NCI-H1694 (cell line): ENCODE results near the gene FYCO1.

ENCODE experiments used
- DNase-seq: peaks from one replicate; lab custom pipeline; 2025; lab: John Stamatoyannopoulos, UW

FYCO1 gene

DNA sequence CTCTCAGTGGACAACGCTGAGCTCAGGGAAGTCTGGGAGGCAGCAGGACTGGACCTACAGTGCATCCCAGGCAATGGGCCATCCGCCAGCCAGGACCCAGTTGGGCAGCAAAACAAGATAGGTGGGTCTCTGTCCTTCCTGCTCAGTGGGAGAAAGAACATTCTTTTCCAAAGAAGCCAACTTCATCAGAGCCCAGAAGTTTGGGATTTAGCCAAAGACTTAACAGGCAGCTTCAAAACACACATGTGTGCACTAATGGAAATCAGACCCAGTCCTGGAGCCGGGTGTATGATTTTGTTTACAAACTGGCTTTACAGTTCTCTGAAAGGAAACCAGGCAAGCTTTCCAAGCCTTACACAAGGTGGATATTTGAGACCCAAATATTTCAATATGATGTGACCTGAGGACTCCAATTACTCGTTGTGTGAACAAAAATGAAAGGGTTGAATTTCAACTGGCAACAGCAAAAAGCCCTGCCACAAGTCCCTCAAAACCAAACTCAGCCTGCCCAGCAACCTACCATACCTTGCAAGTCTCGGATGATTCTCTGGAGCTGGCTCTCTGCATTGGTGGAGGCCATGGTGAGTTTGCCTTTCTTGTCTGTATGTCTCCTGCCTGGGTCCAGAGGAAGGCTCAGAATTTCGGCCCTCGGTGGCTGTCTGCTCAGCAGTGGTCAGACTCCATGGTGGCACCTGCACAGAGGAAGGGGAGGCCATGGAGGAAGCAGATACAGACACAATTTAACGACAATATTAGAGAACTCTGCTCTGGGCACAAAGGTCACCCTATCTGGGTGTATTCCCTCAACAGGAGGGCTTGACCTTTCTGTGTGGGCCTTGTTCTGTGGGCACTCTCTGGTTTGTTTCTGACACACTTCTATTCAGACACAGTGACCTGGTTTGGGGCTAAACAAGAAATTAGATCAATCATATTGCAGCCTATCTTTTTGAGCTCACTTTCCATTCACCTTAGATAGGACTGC is 11.0 kb downstream of the FYCO1 start:
- no peak for DNase-seq

DNA sequence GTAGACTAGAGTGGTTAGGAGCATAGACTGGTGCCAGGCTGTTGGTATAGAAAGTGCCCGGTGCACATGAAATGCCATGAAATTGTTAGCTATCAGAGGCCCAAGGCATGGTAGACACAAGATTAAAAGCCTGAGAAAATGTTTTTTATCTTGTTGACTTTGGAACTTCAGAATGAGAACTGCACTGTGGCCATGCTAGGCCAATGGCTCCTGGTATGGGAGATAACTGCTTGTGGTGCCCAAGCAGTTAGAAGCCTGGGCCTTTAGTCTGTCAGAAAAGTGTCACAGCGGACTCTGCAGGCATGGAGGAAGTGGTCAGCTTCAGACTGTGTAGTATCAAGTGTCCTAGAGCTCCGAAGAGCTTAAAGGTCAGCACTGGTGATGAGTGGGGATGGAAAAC is 11.9 kb downstream of the FYCO1 start:
- no peak for DNase-seq

GRCh38 chr3:45981346-45982074 is 14.1 kb downstream of the FYCO1 start:
- no peak for DNase-seq

- no peak for DNase-seq
Measured at GRCh38 chr3:45980819-45981218, 14.8 kb downstream of the FYCO1 start.

DNA sequence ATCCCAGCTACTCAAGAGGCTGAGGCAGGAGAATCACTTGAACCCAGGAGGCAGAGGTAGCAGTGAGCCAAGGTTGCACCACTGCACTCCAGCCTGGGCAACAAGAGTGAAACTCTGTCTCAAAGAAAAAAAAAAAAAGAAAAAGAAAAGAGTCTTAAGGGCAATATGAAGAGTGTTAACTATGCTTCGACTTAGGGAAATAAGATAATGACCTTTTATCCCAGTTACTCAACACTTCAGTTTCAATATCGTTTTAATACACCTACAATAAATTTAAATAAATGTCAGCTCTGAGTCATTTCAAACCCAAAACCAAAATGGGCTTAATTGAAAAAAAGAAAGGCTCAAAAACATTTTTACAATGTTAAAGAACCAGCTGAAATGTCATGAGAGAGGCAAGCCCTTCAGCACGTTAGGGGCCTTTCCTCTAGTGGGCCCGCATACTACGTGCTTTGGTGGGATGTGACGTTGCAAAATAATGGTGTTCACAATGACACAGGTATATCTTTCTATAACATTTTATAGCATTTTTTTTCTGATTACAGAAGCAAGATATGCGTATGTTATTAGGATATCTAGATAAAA is 15.3 kb downstream of the FYCO1 start:
- no peak for DNase-seq

GRCh38 chr3:45979378-45979777 is 16.2 kb downstream of the FYCO1 start:
- no peak for DNase-seq

DNA sequence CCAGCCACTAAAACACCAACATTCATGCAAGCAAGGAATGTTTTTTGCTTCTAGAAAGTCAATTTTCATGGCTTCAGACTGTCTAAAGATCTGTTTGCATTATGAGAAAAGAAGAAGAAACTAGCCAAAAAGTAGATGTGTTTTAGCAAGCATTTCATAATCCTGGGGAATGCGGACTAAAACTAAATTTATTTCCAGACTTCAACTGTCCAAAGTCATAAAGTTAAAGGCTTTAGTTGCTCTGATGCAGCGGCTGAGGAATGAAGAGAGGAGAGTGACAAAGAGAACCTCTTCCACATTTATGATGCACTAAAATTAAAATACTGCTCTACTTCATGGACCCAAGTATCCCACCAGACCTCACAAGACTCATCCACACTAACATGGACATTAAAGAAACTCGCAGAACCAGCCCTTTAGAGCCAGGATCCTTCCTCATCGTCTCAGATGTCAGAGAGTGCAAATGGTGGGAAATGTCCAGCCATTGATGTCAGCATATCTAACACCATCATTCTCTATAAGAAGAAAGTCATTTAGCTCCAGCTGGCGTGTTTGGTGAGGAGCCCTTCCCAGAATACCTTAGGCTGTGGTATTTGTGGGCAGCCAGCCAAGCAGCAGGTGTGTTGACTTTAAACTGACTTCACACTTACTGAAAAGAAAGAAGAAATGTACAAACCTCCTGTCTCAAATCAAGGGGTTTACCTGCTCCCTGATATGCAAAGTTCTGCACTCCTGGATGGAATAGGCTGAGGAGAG is 17.4 kb downstream of the FYCO1 start:
- DNase-seq: no peak

DNA sequence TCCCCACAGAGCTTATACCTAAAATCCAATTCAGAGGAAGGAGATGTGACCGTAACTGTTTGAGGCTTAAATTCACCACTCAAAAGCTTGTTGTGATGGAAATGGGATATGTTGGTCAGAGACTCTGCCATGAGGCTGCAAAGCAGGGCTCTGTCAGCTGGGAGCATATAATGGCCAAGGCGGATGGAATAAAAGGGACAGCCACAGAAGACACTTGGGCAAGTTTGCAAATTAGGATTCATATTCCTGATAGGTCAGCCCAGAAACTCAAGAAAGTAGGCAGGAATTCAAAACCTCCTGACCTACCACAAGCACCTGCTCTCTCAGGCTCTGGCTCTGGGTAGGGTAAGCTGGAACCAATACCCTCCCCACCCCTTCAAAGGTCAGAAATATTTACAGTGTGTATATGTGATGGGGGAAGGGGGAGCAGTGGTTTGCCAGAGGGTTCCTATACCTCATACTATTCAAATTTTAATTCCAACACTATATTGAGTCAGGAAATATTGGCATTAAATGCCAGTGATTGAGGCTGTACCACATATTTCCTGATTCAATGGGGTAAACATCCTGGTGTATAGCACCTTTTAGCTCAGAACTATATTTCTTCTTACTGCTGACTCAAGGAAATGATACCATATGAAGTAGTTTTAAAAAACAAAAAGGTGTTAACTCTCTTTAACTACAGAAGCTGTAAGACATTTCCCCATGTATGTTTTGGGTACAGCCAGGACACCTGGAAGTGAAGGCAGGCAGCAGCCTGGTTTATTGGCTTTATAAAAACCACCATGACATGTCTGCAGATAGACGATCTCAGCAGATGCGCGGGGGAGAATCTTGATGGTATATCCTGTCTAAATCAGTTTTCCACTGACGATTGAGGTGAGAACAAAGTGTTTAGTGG is 19.2 kb downstream of the FYCO1 start:
- no peak for DNase-seq

DNA sequence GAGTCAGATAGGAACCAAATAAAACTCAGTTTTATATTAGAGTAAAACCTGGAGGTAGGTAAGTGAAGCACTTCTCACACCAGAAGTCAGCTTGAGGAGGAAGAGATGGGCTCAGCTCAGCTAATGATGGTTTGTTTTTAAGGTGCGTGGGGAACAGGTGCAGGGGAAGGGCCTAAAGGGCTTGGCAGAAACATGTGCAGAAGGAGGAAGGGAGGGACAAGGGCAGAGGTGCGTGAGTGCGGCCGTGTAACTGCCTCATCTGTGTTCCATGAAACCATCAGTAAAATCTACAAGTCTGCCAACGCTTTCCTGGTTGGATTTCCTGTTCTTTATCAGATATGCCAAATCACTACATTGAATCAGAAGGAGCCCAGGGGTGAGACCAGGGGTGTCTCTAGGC is 19.9 kb downstream of the FYCO1 start:
- DNase-seq: no peak

DNA sequence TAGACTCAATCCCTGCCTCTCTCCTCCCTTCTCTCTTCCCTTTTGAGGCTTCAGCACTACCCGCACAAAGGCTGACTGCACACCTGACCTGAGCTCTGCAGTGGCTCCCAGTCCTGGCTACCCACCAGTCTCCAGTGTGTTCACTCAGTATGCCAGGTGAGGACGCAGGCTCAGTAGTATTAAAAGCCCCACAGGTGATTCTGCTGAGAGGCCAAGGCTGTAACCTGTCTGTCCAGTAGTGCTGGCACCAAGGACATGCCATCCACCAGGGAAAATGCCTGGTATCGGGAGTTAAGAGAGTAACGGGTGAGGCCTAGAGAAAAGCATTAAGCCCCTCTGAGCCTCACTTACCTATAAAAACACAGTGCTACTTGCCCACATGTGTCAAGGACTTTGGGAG is 20.9 kb downstream of the FYCO1 start:
- no peak for DNase-seq

- DNase-seq: no peak
Measured at GRCh38 chr3:45972534-45973402, 22.9 kb downstream of the FYCO1 start.

DNA sequence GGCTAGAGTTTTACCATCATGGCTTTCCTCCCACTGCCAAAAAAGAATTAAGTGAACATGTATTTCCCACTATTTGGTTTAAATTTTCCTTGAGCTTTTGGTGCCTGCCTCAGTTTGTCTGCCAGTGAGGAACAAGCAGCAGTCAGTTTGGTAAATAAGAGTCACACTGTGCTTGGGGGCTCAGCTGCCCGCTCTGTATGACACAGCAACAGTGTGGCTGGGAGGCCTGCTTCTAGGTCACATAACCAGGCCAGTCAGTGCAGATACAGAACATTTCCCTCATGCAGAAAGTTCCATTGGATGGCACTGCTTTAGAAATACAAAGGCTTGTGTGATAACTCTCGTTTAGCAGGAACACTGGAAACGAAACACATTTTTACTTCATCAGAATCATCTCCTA is 25.7 kb downstream of the FYCO1 start:
- no peak for DNase-seq

GRCh38 chr3:45969116-45969515 is 26.5 kb downstream of the FYCO1 start:
- no peak for DNase-seq

GRCh38 chr3:45968706-45969105 is 26.9 kb downstream of the FYCO1 start:
- DNase-seq: no peak

- no peak for DNase-seq
Measured at GRCh38 chr3:45968149-45968548, 27.5 kb downstream of the FYCO1 start.

DNA sequence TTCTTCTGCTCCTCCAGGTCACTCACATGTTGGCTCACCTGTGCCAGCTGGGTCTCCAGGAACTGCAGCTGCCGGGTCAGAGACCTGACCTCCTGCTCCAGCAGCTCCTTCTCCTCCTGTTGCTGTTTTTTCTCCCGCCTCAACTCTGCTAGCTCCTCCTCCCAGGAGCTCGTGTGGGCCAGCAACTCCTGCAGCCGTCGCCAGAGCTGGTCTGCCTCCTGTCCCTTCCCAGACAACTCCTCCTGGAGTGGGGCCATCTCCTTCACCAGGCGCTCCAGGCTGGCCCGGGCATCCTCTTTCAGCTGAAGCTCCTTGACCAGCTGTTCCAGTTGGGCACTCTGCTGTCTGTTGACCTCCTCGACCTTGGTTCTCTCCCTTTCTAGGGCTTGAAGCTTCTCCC is 27.9 kb downstream of the FYCO1 start:
- DNase-seq: no peak

DNA sequence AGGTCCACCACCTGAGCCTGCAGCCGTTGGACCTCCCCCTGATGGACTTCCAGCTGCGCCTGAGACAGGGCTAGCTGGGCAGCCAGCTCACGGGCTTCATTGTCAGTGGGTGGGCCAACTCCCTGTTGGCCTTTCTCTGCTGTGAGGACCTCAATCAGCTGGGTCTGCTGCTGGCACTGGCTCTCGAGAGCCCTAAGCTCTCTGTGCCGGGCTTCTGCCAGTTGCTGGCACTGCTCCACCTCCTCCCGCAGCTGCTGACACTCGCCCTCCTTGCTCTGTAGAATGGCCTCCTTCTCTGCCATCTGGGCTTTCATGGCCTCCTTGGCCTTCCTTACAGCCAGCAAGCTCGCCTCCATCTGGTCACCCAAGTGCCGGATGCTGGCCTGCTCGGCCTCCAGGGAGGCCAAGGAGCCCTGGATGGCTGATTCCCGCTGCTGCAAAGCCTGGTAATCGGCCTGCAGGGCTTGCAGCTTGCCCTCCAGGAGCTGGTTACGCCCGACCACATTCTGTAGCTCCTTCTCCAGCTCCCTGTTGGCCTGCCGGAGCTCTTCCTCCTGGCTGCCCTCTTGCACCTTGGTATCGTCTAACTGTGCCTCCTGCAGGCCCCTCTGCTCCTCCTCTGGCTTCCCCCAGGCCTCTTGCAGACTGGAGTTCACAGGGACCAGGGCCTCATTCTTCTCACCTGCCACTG is 28.5 kb downstream of the FYCO1 start:
- DNase-seq: no peak

DNA sequence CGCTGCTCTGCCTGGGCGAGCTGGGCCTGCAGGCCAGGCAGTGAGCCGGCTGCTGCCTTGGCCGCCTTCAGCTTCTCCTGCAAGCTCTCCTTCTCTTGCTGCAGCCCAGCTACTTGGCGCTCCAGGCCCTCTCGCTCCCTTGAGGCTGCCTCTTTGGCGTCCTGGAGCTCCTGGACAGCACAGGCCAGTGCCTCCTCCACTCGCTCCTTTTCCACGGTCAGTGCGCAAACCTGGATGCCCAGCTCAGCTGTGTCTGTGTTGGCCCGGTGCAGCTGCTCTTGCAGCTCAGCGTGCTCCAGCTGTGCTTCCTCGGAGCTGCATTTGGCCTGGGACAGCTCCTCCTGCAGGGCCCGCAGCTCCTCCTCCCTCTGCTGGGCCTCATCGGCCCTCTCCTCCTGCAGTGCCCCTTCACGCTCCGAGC is 29.2 kb downstream of the FYCO1 start:
- no peak for DNase-seq

DNA sequence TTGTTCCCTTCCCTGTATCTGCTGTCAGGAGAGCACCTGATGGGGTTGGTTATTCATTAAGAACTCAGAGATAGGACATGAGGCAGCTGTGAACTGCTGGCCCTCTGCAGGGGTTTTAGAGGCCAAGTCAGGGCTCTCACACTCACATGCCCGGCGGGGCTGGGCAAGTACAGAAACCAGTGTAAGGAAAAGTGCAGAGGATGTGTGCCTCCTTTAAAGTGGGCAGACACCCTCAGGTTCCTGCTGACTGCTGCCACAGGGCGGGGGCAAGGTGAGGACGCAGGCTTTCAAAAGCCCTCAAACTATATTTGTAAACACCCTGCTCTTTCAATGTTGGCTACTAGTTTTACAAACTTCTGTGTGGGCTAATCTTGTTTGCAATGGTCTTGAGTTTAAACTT is 30.0 kb downstream of the FYCO1 start:
- no peak for DNase-seq
